ENCODE results near the gene GPATCH2.
A peak's percentile ranks its signal among the peaks of the same experiment; 100 is the strongest.
"Not testable (repeated sequence)": the region's sequence is repeated elsewhere in the genome, so short reads cannot be mapped to it uniquely, and the experiment has no call there.

GPATCH2 gene

GRCh38 chr1:217524787-217525520 lies 105.9 kb downstream of the GPATCH2 start:
- no peak for DNase-seq

DNA sequence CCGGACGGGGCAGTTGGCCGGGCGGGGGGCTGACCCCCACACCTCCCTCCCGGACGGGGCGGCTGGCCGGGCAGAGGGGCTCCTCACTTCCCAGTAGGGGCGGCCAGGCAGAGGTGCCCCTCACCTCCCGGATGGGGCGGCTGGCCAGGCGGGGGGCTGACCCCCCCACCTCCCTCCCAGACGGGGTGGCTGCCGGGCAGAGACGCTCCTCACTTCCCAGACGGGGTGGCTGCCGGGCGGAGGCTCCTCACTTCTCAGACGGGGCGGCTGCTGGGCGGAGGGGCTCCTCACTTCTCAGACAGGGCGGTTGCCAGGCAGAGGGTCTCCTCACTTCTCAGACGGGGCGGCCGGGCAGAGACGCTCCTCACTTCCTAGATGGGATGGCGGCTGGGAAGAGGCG lies 107.0 kb downstream of the GPATCH2 start:
- DNase-seq: not testable (repeated sequence)

DNA sequence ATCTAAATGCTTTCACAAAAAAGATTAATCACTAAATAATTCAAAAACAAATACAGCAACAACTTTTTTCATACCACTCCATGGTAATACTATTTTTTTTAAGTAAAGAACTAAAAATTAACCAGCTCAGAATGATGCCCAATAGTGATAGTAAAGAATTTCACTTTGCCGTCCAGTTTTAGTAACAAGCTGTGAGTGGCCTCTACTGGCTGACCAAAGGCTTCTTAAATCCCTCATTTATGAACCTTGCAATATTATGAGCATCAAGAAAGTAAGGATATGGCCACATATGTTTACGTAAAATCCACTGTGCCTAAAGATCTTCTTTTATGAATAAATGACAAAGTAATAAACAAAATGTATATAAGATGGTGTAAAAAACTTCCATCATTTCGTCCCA lies 108.6 kb downstream of the GPATCH2 start:
- DNase-seq: no peak

- no peak for DNase-seq
Observed at GRCh38 chr1:217521317-217521716, 109.6 kb downstream of the GPATCH2 start.

DNA sequence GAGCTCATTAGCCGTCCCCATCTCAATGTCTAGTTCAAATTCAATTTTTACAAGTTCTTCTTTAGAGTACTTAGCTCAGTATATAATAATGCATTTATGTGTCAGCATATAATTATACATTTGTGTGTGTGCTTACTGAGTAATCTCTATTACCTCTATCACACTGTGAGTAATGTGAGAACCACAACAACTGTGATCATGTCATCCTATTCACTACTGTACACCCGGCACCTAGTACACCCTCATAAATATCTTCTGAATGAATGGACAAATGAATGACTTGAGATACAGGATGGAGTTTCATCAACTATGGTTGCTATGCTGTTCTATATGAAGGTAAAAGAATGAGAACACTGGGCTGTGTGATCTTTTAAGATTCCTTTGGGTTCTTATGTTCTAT lies 124.0 kb downstream of the GPATCH2 start:
- no peak for DNase-seq

GRCh38 chr1:217498209-217498608 lies 132.7 kb downstream of the GPATCH2 start:
- no peak for DNase-seq

GRCh38 chr1:217495249-217495648 lies 135.6 kb downstream of the GPATCH2 start:
- DNase-seq: peak; percentile 39

- no peak for DNase-seq
Observed at GRCh38 chr1:217494767-217495166, 136.1 kb downstream of the GPATCH2 start.

GRCh38 chr1:217493290-217493689 lies 137.6 kb downstream of the GPATCH2 start:
- no peak for DNase-seq

GRCh38 chr1:217484871-217485270 lies 146.0 kb downstream of the GPATCH2 start:
- peak; percentile 74 for DNase-seq

- peak; percentile 92 for DNase-seq
Observed at GRCh38 chr1:217482356-217483102, 148.4 kb downstream of the GPATCH2 start.

GRCh38 chr1:217478450-217478849 lies 152.4 kb downstream of the GPATCH2 start:
- DNase-seq: no peak

DNA sequence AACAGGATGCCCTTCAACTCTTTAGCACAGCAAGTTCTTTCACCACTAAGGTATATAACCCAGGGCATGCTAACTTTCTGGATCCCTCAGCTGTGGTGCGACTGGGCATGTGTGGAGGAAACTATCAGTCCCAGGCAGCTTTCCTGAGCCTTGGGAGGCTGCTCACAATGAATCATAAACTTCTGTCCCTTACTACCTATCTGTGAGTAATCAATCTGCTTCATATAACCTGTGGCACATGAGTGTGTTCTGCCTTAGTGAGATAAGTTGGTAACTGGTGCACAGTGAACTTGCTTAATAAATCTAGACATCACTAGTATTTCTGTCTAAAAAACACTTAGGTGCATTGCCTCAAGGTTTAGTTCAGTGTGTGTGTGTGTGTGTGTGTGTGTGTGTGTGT lies 158.0 kb downstream of the GPATCH2 start:
- DNase-seq: no peak

DNA sequence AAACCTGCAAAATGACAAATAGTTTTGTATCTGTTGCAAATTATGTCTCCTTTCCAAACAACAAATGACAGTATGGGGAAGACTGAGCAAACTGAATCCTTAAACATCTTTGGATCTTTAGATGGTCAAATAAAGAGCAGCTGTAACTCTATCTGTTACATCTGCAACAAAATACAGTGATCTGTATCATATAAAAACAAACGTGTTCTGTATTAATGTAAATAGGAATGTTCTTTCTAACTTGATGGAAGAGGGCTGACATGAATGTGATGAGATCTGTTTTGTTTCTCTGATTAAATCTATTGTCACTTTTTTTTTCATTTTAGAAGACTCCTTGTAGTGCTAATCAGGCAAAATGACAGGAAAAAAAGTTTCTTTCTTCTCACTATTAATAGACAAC lies 159.5 kb downstream of the GPATCH2 start:
- DNase-seq: no peak

- DNase-seq: no peak
Observed at GRCh38 chr1:217469983-217470382, 160.9 kb downstream of the GPATCH2 start.

DNA sequence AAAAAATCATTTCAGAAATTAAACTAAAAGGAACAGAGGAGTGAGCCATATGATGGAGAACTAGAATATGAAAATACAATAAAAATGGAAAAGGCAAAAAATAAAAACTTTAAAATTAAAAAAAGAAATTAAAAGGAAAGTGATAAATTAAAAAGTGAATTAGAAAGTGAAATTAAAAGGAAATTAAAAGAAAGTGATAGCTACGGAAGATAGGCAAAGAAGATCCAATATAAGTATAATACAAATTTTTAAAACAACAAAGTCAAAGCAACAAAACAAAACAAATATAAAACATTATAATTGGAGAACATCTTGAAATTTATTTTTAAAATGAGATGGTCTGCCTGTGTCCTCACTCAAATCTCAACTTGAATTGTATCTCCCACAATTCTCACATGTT lies 165.8 kb downstream of the GPATCH2 start:
- no peak for DNase-seq

DNA sequence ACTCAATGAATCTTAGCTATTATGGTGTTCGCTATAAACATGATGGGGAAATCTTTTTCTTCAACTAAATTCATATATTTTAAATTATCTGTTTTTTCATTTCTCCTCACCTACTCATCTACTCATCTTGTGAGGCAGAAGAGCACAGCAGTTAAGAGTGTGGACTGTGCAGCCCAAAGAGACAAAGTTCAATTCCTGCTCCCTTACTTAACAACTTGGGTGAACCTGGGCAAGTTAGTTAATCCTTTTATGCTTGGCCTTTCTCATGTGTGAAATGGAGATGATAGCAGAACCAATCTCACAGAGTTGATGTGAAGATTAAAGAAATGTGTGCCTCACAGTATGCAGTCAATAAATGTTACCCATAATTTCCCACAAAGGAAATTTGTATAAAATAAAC lies 168.2 kb downstream of the GPATCH2 start:
- DNase-seq: no peak

GRCh38 chr1:217462159-217462558 lies 168.7 kb downstream of the GPATCH2 start:
- no peak for DNase-seq

- no peak for DNase-seq
Observed at GRCh38 chr1:217457016-217457415, 173.9 kb downstream of the GPATCH2 start.

GRCh38 chr1:217456261-217456660 lies 174.6 kb downstream of the GPATCH2 start:
- no peak for DNase-seq

DNA sequence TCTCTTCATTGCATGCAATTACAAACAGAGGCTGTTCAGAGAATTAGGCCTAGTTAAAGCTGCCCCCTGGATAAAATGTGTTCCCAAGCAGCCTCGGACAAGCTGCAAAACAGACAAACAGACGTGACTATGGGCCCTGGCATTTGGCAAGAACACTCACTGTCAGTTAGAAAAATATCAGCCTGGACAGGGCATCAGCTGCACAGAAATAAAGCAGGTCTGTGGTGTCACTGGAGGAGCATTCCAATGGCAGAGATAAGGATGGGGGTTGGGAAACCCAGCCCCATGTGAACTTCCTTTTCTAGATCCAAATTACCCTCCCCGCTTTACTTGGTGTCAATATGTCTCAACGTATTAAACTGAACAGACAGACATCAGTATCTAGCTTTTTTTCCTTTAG lies 177.1 kb downstream of the GPATCH2 start:
- no peak for DNase-seq

DNA sequence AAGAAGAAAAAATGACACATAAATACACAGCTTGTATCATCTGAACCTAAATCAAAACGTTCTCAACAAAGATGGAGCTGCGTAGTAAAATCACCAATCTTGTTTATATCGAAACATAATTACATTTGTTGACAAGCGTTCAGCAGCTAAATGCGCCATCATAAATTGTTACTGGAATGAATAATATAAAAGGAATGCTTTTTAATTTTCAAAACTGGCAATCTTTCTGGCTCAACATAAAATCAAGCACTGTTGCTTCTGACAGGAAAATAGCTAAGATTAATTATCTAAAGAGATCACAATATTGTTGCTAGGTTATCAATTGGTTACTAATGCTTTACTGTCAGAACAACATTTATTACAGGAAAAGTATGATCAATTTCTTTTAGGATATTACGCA lies 181.5 kb downstream of the GPATCH2 start:
- DNase-seq: no peak

- DNase-seq: no peak
Observed at GRCh38 chr1:217443845-217444244, 187.0 kb downstream of the GPATCH2 start.

DNA sequence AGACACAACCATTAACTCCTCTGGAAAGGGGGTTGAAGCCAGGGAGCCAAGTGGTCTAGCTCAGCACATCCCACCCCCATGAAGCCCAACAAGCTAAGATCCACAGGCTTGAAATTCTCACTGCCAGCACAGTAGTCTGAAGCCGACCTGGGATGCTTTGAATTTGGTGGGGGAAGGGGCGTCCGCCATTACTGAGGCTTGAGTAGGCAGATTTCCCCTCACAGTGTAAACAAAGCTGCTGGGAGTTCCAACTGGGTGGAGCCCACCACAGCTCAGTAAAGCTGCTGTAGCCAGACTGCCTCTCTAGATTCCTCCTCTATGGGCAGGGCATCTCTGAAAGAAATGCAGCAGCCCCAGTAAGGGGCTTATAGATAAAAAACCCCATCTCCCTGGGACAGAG lies 193.5 kb downstream of the GPATCH2 start:
- DNase-seq: no peak

GRCh38 chr1:217435204-217435603 lies 195.7 kb downstream of the GPATCH2 start:
- no peak for DNase-seq
